CD4-positive, alpha-beta T cell treated with Interleukin-15 for 1 hour (primary cell): ENCODE results near the gene KRTAP29-1.

ENCODE experiments used
- DNase-seq: peaks from one replicate; pipeline ENCODE4 v3.0.0-alpha.2; 2020

The KRTAP29-1 gene

GRCh38 chr17:41327411-41328120, 24.9 kb upstream of the KRTAP29-1 start:
- DNase-seq: no peak

- DNase-seq: no peak
Observed at GRCh38 chr17:41326173-41327145, 23.8 kb upstream of the KRTAP29-1 start.

- DNase-seq: no peak
Observed at GRCh38 chr17:41325611-41326010, 23.0 kb upstream of the KRTAP29-1 start.

- no peak for DNase-seq
Observed at GRCh38 chr17:41325126-41325525, 22.5 kb upstream of the KRTAP29-1 start.

- no peak for DNase-seq
Observed at GRCh38 chr17:41324180-41325075, 21.8 kb upstream of the KRTAP29-1 start.

- no peak for DNase-seq
Observed at GRCh38 chr17:41322903-41323895, 20.5 kb upstream of the KRTAP29-1 start.

GRCh38 chr17:41322094-41322902, 19.6 kb upstream of the KRTAP29-1 start:
- DNase-seq: peak; percentile 31

- DNase-seq: no peak
Observed at GRCh38 chr17:41318231-41318630, 15.6 kb upstream of the KRTAP29-1 start.

GRCh38 chr17:41315814-41316445, 13.3 kb upstream of the KRTAP29-1 start:
- DNase-seq: no peak

- no peak for DNase-seq
Observed at GRCh38 chr17:41315204-41315794, 12.6 kb upstream of the KRTAP29-1 start, which contains the start of gene KRTAP17-1. KRTAP17-1 (minus strand) TSS chr17:41315710; CDS start chr17:41315650, 60 bp downstream.

GRCh38 chr17:41311111-41311510, 8.5 kb upstream of the KRTAP29-1 start:
- no peak for DNase-seq

GRCh38 chr17:41308918-41309359, 6.3 kb upstream of the KRTAP29-1 start, which contains the start of gene KRTAP16-1:
KRTAP16-1 (minus strand) TSS chr17:41309309; CDS start chr17:41309253, 56 bp downstream.
- DNase-seq: peak; percentile 70

GRCh38 chr17:41308251-41308917, 5.7 kb upstream of the KRTAP29-1 start:
- DNase-seq: peak; percentile 90

GRCh38 chr17:41307647-41308046, 5.0 kb upstream of the KRTAP29-1 start:
- no peak for DNase-seq

GRCh38 chr17:41304091-41304490, 1.4 kb upstream of the KRTAP29-1 start:
- DNase-seq: no peak

GRCh38 chr17:41302981-41303380, 330 bp upstream of the KRTAP29-1 start:
- DNase-seq: no peak

- DNase-seq: no peak
Observed at GRCh38 chr17:41301204-41301790, 1.4 kb downstream of the KRTAP29-1 start.

- no peak for DNase-seq
Observed at GRCh38 chr17:41298458-41299135, 4.1 kb downstream of the KRTAP29-1 start.
